Left ventricle myocardium inferior (tissue), 1 donor: ENCODE results near the gene USP22. TPM values are rescaled to one million over a fixed set of nuclear protein-coding genes. Genes with fewer than 3 reads are reported as not detected.
A peak's percentile ranks its signal among the peaks of the same experiment; 100 is the strongest.

ENCODE experiments used
- DNase-seq: peaks from one replicate; pipeline ENCODE4 v3.0.0-alpha.2; 2020
- H3K27ac ChIP-seq: fragments of 200-600 bp; replicated peaks from 2 replicates; pipeline ENCODE4 v1.8.0; 2021
- H3K27me3 ChIP-seq: fragments of 200-600 bp; 2 replicates; pipeline ENCODE4 v1.8.0; 2021; ENCODE audit warnings: low read depth
- H3K36me3 ChIP-seq: fragments of 200-600 bp; 2 replicates; pipeline ENCODE4 v1.8.0; 2021
- H3K4me1 ChIP-seq: fragments of 200-600 bp; 2 replicates; pipeline ENCODE4 v1.8.0; 2021
- H3K4me3 ChIP-seq: fragments of 200-600 bp; 2 replicates; pipeline ENCODE4 v1.8.0; 2021; ENCODE audit warnings: mild to moderate bottlenecking, moderate library complexity
- H3K9me3 ChIP-seq: fragments of 200-600 bp; replicated peaks from 2 replicates; pipeline ENCODE4 v1.8.0; 2021
- CTCF ChIP-seq: fragments of 200-600 bp; IDR thresholded peaks from 2 replicates; pipeline ENCODE4 v1.8.0; 2021; ENCODE audit warnings: antibody characterized with exemption, mild to moderate bottlenecking, borderline replicate concordance
- intact Hi-C: fragments of 100-400 bp; cut with micrococcal nuclease; formaldehyde crosslinking; loops from one replicate; pipeline ENCODE4 v1.11.0; 2022
- total RNA-seq: library from RNA; stranded (reverse); fragmentation: NEBNext Ultra II Directional; extraction: Animal tissue kit (Norgen Biotek cat#: 25700); gene quantifications from one replicate; pipeline ENCODE4 v1.2.1, GENCODE V29; 2021
- donor health status: DM: no; HTN: yes; CAD: no; lungs with severe emphysema.

Gene USP22
- total RNA-seq, 1 donor from 2014 or later, result 159 TPM

- H3K27ac ChIP-seq, result peak overlapping the region; percentile 13
- DNase-seq, result no peak
- H3K36me3 ChIP-seq, result no peaks in the 10 kb centered on the region
- no peaks in the 10 kb centered on the region for H3K9me3 ChIP-seq
- H3K4me3 ChIP-seq, result peak overlapping the region; percentile 8
- peaks cover 100% of the 10 kb centered on the region for H3K4me1 ChIP-seq
- TF ChIP-seq CTCF, result no peak
- H3K27me3 ChIP-seq, result no peaks in the 10 kb centered on the region
- intact Hi-C loops, result no loop called here
These were observed 6.4 kb downstream of the USP22 start for GRCh38 chr17:21036361-21036881.

- Histone ChIP-seq H3K4me1 (peaks cover 100% of the 10 kb centered on the region), H3K9me3 (no peaks in the 10 kb centered on the region), H3K4me3 (peak overlapping the region; percentile 35), H3K27ac (peak overlapping the region; percentile 62), H3K27me3 (no peaks in the 10 kb centered on the region), H3K36me3 (no peaks in the 10 kb centered on the region)
- intact Hi-C loops, result no loop called here
- TF ChIP-seq CTCF, result no peak
- DNase-seq, result no peak
These were observed 7.4 kb downstream of the USP22 start for GRCh38 chr17:21035406-21035805.

- Histone ChIP-seq H3K27ac (peak overlapping the region; percentile 62), H3K4me1 (peaks cover 100% of the 10 kb centered on the region), H3K27me3 (no peaks in the 10 kb centered on the region), H3K4me3 (peak overlapping the region; percentile 35), H3K36me3 (no peaks in the 10 kb centered on the region), H3K9me3 (no peaks in the 10 kb centered on the region)
- TF ChIP-seq CTCF, result no peak
- intact Hi-C loops, result no loop called here
- DNase-seq, result no peak
These were observed 8.2 kb downstream of the USP22 start for GRCh38 chr17:21034340-21035235.

GRCh38 chr17:21033350-21033749 is 9.5 kb downstream of the USP22 start:
- H3K36me3 ChIP-seq, result peaks cover under 1% of the 10 kb centered on the region
- H3K9me3 ChIP-seq, result no peaks in the 10 kb centered on the region
- H3K4me3 ChIP-seq, result no peak overlapping the region
- intact Hi-C loops, result no loop called here
- DNase-seq, result no peak
- TF ChIP-seq CTCF, result no peak
- H3K27me3 ChIP-seq, result no peaks in the 10 kb centered on the region
- peaks cover 100% of the 10 kb centered on the region for H3K4me1 ChIP-seq
- H3K27ac ChIP-seq, result peak overlapping the region; percentile 28

GRCh38 chr17:21031756-21032396 is 10.9 kb downstream of the USP22 start:
- intact Hi-C loops, result no loop called here
- Histone ChIP-seq H3K36me3 (peaks cover 15% of the 10 kb centered on the region), H3K27me3 (no peaks in the 10 kb centered on the region), H3K27ac (peak overlapping the region; percentile 28), H3K4me1 (peaks cover 92% of the 10 kb centered on the region), H3K9me3 (no peaks in the 10 kb centered on the region), H3K4me3 (no peak overlapping the region)
- no peak for TF ChIP-seq CTCF
- no peak for DNase-seq
